ENCODE results near the gene AUH.

AUH gene

GRCh38 chr9:91241909-91242308 is 119.8 kb downstream of the AUH start:
- DNase-seq, result no peak

DNA sequence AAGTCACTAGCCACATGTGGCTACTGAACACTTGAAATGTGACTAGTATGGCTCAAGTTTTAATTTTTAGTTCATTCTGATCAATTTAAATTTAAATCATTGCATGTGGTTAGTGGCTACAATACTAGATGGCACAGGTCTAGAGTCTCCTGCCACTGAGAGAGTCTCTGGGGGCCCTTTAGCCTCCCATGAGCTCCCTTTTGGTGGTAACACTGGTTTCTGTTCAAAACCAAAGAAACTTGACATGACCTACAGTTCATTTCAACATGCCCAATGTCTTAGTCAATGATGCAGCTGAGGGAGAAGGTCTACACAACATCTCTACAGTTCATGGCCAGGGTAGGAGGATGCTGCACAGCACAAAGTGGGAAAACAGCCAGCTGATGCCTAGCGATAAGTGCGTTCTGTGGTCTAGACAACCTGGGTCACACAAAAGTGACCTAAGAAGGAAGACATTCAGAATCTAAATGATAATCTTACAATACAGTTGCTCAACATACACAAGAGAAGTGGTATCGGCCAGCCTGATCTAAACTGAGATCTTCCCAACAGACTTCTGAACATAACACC is 121.0 kb downstream of the AUH start:
- no peak for DNase-seq

DNA sequence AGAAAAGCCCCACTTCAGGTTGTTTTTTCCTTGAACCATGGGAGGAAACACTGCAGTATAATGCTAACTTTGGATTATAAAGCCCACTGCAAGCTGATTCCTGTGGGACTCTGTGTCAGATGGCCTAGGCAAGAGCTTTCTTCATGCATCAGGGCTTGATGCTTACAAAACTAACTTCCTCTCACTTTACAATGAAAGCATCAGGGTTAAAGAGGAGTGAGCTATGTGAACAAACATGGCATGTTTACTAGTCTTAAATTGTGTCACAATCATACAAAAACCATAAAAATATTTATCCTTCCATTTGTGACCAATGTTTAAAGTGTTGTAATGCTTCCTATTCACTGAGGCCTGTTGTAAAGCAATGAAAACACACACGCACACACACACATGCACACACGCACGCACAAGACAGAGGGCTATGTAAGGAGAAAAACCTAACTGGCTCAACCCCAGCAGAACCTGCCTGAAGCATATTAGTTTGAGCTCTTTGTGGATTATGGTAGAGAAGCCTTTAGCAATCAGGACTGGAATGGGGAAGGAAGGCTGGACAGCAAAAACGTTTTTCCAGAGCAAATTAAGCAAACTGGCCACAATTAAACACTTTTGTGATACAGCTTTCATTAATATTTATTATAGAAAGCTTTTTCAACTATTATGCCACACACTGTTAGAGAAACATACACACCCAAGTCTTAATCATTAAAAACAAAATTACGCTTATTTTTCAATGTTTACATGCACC is 122.2 kb downstream of the AUH start:
- no peak for DNase-seq

DNA sequence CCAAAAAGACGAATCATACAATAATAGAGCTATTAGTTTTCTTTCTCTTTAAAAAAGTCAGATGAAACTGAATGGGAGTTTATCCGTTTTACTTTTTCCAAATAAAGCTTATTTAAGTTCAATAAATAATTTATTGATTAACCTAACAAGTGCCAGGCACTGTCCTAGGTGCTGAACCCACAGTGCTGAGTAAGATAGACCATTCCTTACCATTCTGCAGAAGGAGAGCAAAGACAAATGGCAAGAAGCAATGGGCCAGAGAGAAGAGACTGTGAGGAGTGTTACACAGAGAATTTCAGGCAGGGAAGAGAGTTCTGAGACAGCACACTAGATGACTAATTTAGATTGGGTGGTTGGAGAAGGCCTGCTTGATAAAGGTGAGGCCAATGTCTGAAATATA is 127.2 kb downstream of the AUH start:
- no peak for DNase-seq

GRCh38 chr9:91231619-91232018 is 130.1 kb downstream of the AUH start:
- no peak for DNase-seq

GRCh38 chr9:91223000-91223399 is 138.7 kb downstream of the AUH start:
- no peak for DNase-seq

DNA sequence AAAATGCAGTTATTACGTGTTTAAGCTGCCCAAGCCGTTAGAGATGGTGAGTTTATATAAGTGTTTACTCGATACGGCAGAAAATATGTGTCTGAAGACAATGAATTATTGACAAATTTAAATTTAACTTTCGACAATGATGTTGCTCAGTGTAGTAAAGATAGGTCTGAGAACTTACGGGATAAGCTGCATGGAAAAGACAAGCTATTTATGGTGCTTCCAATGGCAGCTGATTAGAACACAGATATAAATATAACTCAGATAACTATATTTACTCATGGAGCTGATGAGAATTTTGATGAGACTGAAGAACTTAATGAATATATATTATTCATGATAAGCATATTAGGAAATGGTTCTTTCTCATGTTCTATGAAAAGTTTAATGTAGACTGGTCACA is 139.3 kb downstream of the AUH start:
- no peak for DNase-seq

- DNase-seq, result no peak
Measured at GRCh38 chr9:91221332-91221731, 140.4 kb downstream of the AUH start.

GRCh38 chr9:91220491-91221135 is 141.1 kb downstream of the AUH start:
- DNase-seq, result no peak

DNA sequence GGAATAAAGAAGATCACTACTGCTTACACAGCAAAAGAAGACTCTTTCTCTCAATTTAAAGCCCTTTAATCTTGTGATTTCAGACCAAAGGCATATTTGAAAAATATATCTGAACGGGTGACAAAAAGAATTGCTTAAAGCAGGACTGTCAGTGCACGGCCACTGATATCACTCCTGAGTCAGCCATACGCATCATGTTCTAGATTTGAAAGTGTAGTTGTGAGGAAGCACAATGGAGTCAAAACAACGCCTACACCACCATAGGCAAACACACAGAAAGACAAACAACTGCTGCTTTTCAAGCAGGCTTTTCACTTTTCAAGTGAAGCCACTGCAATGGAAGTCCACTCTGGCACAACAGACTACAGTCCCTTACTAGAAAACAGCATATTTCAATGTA is 141.7 kb downstream of the AUH start:
- DNase-seq, result no peak

DNA sequence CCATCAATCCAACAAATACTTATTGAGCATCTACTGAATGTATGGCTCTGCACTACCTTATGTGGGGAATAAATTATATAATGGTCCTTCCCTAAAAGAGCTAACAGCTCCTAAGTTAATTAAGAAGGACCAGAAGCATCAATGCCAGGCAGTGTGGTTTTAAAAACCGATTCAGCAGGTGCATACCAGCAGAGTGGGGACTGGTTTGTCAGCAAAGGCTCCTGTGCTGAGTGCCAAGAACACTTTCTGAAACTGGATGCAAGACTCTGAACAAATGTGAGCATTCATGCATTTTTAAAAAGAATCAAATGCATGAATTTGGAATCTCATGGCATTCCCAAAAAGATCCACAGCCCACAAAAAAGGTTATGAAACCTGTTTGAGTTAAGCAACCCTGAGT is 142.2 kb downstream of the AUH start:
- DNase-seq, result no peak

- DNase-seq, result no peak
Measured at GRCh38 chr9:91217388-91217787, 144.3 kb downstream of the AUH start.

GRCh38 chr9:91214867-91215266 is 146.9 kb downstream of the AUH start:
- no peak for DNase-seq

- DNase-seq, result no peak
Measured at GRCh38 chr9:91214086-91214485, 147.6 kb downstream of the AUH start.

- no peak for DNase-seq
Measured at GRCh38 chr9:91212596-91213243, 149.0 kb downstream of the AUH start.

DNA sequence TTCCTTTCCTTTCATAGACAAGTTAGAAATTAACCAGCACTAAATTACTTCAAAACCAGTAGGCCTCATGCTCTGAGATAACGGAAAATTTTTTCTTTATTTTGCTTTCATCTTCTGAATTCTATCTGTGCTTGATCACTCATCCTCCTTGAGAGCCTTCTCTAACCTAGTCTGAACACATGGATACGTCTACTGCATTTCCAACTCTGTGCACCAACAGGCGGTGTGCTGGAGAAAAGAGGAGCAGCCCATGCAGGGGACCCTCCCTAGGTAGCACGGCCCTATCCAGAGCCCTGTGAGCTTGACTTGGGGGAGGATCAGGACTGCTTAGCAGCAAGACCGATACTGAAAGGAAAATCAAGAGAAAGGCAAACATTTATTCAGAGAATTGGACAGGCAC is 149.8 kb downstream of the AUH start:
- DNase-seq, result no peak

DNA sequence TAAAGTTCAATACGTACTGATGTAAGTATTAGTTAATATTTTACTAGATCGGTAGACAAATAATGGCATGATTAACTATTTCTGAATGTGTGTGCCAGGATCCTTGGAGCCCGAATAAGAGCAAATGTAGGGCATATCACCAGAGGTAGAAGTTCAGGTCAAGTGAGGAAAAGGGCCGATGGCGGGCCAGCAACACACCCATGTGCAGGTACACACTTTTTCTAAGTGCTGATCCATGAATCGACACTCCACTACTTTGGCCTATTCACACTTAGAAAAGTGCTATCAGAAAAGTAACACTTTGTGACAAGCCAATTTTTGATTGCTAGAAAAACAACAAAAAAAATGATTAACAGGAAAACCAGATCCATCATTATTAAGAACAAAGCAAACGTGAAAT is 150.3 kb downstream of the AUH start:
- DNase-seq, result no peak

DNA sequence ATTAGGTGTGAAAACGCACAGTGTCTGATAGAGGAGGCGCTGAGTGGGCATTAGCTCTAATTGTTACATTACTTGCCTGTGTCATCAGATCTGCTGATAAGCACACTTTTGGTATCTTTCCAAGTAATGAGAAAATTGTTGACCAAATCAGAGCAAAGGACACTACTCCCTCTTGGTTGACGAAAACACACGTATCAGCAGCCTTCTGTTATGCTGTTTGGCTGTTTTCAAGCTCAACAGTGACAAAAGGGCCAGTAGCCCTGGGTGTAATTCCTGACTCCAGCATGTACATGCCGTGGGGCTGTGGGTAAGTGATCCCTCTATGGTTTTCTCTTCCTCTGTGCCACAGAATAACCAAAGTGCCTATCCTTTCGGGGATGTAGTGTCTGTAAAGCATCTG is 151.4 kb downstream of the AUH start:
- no peak for DNase-seq

DNA sequence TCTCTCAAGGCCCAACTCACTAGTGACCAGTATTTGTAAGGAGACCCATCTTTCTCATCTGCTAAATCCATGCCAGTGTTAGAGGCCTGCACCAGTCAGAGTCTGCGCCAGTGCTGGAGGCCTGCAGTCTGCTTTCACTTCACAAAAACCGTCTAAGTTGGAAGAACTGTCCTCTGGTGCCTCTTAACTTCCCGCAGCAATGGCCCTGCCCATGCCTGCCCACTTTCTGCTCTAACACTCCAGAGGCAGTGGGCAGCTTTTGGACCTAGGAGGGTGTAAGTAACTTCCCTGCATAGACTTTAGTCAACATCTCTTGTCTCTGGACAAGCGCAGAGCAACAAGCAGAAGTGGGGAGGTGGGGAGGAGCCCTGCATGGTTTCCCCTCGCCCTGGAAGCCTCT is 152.9 kb downstream of the AUH start:
- no peak for DNase-seq

GRCh38 chr9:91208419-91208745 is 153.3 kb downstream of the AUH start:
- DNase-seq, result no peak

GRCh38 chr9:91207729-91208418 is 153.8 kb downstream of the AUH start:
- no peak for DNase-seq

DNA sequence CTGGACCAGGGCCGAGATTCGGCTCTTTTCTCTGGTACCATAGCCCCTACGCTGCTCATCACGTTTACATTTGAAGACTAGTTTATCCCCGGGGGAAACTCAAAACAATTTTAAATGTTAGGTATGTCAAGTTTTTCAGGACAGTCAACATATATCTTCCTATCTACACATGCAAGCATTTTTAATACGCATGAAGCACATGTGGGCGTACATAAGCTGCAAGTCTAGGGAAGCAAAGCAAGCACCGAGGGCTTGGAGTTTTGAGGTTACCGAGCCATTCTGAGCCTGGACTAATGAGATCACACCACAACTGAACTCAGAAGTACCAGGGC is 154.4 kb downstream of the AUH start:
- no peak for DNase-seq

DNA sequence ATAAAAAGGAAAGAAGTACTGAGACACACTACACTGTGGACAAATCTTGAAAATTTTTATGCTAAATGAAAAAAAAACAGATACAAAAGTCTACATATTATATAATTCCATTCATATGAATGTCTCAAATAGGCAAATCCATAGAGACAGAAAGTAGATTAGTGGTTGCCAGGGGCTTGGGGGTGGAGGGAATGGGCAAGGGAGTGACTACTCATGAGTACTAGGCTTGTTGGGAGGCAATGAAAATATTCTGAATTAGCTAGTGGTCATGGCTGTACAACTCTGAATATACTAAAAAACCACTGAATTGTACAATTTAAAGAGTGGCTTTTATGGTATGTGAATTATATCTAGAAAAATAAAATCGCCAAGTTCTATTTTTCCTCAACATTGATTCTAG is 154.9 kb downstream of the AUH start:
- no peak for DNase-seq

All from NCI-H1417 treated with DMSO at 0.1 percent for 48 hours (cell line).